ENCODE results near the gene HOXD9.

Gene HOXD9

DNA sequence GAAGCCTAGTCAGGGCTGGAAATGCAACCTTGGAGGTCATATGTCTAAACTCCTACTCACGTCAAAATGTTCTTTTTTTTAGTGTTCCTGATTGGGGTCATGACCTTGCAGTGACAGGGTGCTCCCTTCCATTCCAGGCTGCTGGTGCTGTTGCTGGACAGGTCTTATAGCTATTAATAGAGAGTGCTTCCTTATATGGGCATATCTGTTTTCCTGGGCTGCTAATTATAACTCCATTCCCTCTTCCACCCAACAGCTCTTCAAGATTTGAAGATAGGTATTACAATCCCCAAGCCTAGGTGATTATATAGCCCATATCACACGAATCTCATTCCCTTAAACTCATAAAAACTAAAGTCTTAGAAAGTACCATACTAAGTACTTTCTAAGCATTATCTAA is 47.2 kb downstream of the HOXD9 start:
- no peak for TF ChIP-seq NFIC (IDR thresholded peaks at IDR 0.05)
- TF ChIP-seq TAF1 (IDR thresholded peaks at IDR 0.05; ENCODE audit: low read depth) = no peak
- no peak for TF ChIP-seq RAD21 (IDR thresholded peaks at IDR 0.05; ENCODE audit: low read depth)
- no peak for TF ChIP-seq EGR1 (IDR thresholded peaks at IDR 0.05)
- no peak for TF ChIP-seq FOXM1 (IDR thresholded peaks at IDR 0.05; ENCODE audit: borderline replicate concordance, low read depth)
- TF ChIP-seq CEBPB (IDR thresholded peaks at IDR 0.05) = no peak
- no peak for TF ChIP-seq TCF12 (IDR thresholded peaks at IDR 0.05; ENCODE audit: low read depth)
- TF ChIP-seq CREB1 (IDR thresholded peaks at IDR 0.05; ENCODE audit: low read depth) = no peak
- TF ChIP-seq ZBTB7A (IDR thresholded peaks at IDR 0.05; ENCODE audit: low read depth) = no peak
- TF ChIP-seq USF1 (IDR thresholded peaks at IDR 0.05) = no peak
- TF ChIP-seq, protein P1, sequence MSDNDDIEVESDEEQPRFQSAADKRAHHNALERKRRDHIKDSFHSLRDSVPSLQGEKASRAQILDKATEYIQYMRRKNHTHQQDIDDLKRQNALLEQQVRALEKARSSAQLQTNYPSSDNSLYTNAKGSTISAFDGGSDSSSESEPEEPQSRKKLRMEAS (IDR thresholded peaks at IDR 0.05) = no peak
- no peak for TF ChIP-seq EP300 (IDR thresholded peaks at IDR 0.05; ENCODE audit: borderline replicate concordance)
- TF ChIP-seq, protein P2, sequence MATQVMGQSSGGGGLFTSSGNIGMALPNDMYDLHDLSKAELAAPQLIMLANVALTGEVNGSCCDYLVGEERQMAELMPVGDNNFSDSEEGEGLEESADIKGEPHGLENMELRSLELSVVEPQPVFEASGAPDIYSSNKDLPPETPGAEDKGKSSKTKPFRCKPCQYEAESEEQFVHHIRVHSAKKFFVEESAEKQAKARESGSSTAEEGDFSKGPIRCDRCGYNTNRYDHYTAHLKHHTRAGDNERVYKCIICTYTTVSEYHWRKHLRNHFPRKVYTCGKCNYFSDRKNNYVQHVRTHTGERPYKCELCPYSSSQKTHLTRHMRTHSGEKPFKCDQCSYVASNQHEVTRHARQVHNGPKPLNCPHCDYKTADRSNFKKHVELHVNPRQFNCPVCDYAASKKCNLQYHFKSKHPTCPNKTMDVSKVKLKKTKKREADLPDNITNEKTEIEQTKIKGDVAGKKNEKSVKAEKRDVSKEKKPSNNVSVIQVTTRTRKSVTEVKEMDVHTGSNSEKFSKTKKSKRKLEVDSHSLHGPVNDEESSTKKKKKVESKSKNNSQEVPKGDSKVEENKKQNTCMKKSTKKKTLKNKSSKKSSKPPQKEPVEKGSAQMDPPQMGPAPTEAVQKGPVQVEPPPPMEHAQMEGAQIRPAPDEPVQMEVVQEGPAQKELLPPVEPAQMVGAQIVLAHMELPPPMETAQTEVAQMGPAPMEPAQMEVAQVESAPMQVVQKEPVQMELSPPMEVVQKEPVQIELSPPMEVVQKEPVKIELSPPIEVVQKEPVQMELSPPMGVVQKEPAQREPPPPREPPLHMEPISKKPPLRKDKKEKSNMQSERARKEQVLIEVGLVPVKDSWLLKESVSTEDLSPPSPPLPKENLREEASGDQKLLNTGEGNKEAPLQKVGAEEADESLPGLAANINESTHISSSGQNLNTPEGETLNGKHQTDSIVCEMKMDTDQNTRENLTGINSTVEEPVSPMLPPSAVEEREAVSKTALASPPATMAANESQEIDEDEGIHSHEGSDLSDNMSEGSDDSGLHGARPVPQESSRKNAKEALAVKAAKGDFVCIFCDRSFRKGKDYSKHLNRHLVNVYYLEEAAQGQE (IDR thresholded peaks at IDR 0.05; ENCODE audit: low read depth) = no peak; the same call in 1 of the 2 replicates

DNA sequence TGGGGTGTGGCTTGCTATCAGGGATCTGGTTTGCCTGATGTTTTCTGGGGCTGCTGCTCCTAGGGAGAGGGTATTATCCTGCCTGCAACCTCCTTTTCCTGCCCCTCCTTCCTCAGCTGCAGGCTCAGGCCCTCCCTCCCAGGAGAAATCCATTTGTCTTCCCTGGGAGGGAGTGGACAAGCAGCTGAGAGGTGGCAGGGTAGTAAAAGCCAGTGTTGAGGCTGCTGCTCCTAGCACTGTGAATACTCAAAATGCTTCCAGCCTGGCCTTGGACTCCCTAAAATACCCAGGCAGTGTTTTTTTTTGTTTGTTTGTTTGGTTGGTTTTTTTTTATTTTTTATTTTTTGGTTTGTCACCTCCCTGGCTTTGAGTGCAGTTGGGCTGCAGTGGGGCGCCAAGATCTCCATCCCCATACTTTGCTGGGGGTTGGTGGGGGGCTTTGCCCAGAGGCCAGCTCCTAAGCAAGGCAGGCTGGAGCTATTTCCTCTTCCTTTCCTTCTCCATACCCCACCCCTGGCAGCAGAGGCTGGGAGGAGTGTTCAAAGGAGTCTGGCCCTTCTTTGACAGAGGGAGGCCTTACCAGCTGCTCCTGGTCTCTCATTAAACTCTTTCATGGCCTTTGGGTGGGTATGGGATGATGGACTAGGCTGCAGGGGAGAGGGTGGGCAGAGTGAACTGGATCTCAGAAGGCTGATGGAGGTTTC is 48.2 kb downstream of the HOXD9 start:
- TF ChIP-seq CEBPB (IDR thresholded peaks at IDR 0.05) = no peak
- no peak for TF ChIP-seq TAF1 (IDR thresholded peaks at IDR 0.05; ENCODE audit: low read depth)
- TF ChIP-seq TEAD4 (IDR thresholded peaks at IDR 0.05) = no peak
- TF ChIP-seq USF1 (IDR thresholded peaks at IDR 0.05) = no peak
- no peak for TF ChIP-seq NFIC (IDR thresholded peaks at IDR 0.05)
- no peak for TF ChIP-seq TCF12 (IDR thresholded peaks at IDR 0.05; ENCODE audit: low read depth)
- no peak for TF ChIP-seq YY1 (IDR thresholded peaks at IDR 0.05; ENCODE audit: low read depth)
- no peak for TF ChIP-seq CREB1 (IDR thresholded peaks at IDR 0.05; ENCODE audit: low read depth)
- TF ChIP-seq EP300 (IDR thresholded peaks at IDR 0.05; ENCODE audit: borderline replicate concordance) = no peak
- no peak for TF ChIP-seq EGR1 (IDR thresholded peaks at IDR 0.05)
- TF ChIP-seq, protein P2 (IDR thresholded peaks at IDR 0.05; ENCODE audit: low read depth) = no peak
- TF ChIP-seq, protein P1 (IDR thresholded peaks at IDR 0.05) = no peak
- TF ChIP-seq FOXM1 (IDR thresholded peaks at IDR 0.05; ENCODE audit: borderline replicate concordance, low read depth) = no peak
- no peak for TF ChIP-seq RAD21 (IDR thresholded peaks at IDR 0.05; ENCODE audit: low read depth)
- TF ChIP-seq ZBTB7A (IDR thresholded peaks at IDR 0.05; ENCODE audit: low read depth) = no peak

GRCh38 chr2:176171351-176172006 is 49.0 kb downstream of the HOXD9 start:
- TF ChIP-seq NFIC (IDR thresholded peaks at IDR 0.05) (no peak), ZBTB7A (IDR thresholded peaks at IDR 0.05; ENCODE audit: low read depth) (no peak), USF1 (IDR thresholded peaks at IDR 0.05) (no peak), YY1 (IDR thresholded peaks at IDR 0.05; ENCODE audit: low read depth) (no peak), EP300 (IDR thresholded peaks at IDR 0.05; ENCODE audit: borderline replicate concordance) (no peak), FOXM1 (IDR thresholded peaks at IDR 0.05; ENCODE audit: borderline replicate concordance, low read depth) (no peak), EGR1 (IDR thresholded peaks at IDR 0.05) (no peak), TEAD4 (IDR thresholded peaks at IDR 0.05) (no peak), RAD21 (IDR thresholded peaks at IDR 0.05; ENCODE audit: low read depth) (no peak), CREB1 (IDR thresholded peaks at IDR 0.05; ENCODE audit: low read depth) (no peak), TCF12 (IDR thresholded peaks at IDR 0.05; ENCODE audit: low read depth) (no peak), TAF1 (IDR thresholded peaks at IDR 0.05; ENCODE audit: low read depth) (no peak), CEBPB (IDR thresholded peaks at IDR 0.05) (no peak)
- TF ChIP-seq, protein P1 (IDR thresholded peaks at IDR 0.05) = no peak
- TF ChIP-seq, protein P2 (IDR thresholded peaks at IDR 0.05; ENCODE audit: low read depth) = no peak

All from Ishikawa (cell line).